Inflammatory macrophage (primary cell): ENCODE results near the gene AFF2.

ENCODE experiments used
- DNase-seq, 2 donors: peaks; one replicate each; pipeline ENCODE4 v3.0.0-alpha.2; 2020 to 2022

The AFF2 gene

GRCh38 chrX:148768296-148768695, 267.9 kb downstream of the AFF2 start:
- no peak for DNase-seq

- DNase-seq = no peak
Observed at GRCh38 chrX:148771440-148771839, 271.0 kb downstream of the AFF2 start.

- no peak for DNase-seq
Observed at GRCh38 chrX:148774276-148774675, 273.9 kb downstream of the AFF2 start.

- DNase-seq = no peak
Observed at GRCh38 chrX:148784137-148784536, 283.7 kb downstream of the AFF2 start.

GRCh38 chrX:148784856-148785255, 284.4 kb downstream of the AFF2 start:
- DNase-seq = no peak

GRCh38 chrX:148785256-148785655, 284.8 kb downstream of the AFF2 start:
- DNase-seq = no peak

GRCh38 chrX:148788449-148788848, 288.0 kb downstream of the AFF2 start:
- DNase-seq = no peak

GRCh38 chrX:148794350-148794749, 293.9 kb downstream of the AFF2 start:
- no peak for DNase-seq

GRCh38 chrX:148804579-148805355, 304.4 kb downstream of the AFF2 start:
- no peak for DNase-seq

- DNase-seq = no peak
Observed at GRCh38 chrX:148806145-148806870, 305.9 kb downstream of the AFF2 start.

- DNase-seq = no peak
Observed at GRCh38 chrX:148808833-148809232, 308.4 kb downstream of the AFF2 start.

GRCh38 chrX:148811236-148811635, 310.8 kb downstream of the AFF2 start:
- DNase-seq = no peak

GRCh38 chrX:148813422-148813821, 313.0 kb downstream of the AFF2 start:
- no peak for DNase-seq

GRCh38 chrX:148813967-148814366, 313.6 kb downstream of the AFF2 start:
- no peak for DNase-seq

GRCh38 chrX:148815218-148815961, 315.0 kb downstream of the AFF2 start:
- DNase-seq = no peak

GRCh38 chrX:148823986-148824385, 323.6 kb downstream of the AFF2 start:
- no peak for DNase-seq

- no peak for DNase-seq
Observed at GRCh38 chrX:148825696-148826095, 325.3 kb downstream of the AFF2 start.

GRCh38 chrX:148836741-148837140, 336.3 kb downstream of the AFF2 start:
- no peak for DNase-seq

- DNase-seq = no peak
Observed at GRCh38 chrX:148850631-148851030, 350.2 kb downstream of the AFF2 start.

- no peak for DNase-seq
Observed at GRCh38 chrX:148854306-148854705, 353.9 kb downstream of the AFF2 start.

- no peak for DNase-seq
Observed at GRCh38 chrX:148856505-148856904, 356.1 kb downstream of the AFF2 start.

GRCh38 chrX:148865277-148866210, 365.1 kb downstream of the AFF2 start:
- DNase-seq = no peak
